ENCODE data around the gene PPP1R12C.

GRCh38 chr19:55097864-55098715 is 19.3 kb downstream of the PPP1R12C start:
- TF ChIP-seq ZFP30 (CRISPR knock-in tag; IDR thresholded peaks at IDR 0.05) (no peak), TCF4 (CRISPR knock-in tag; IDR thresholded peaks at IDR 0.05; ENCODE audit: borderline replicate concordance) (no peak), TSHZ2 (CRISPR knock-in tag; IDR thresholded peaks at IDR 0.05) (no peak), SNAI2 (CRISPR knock-in tag; IDR thresholded peaks at IDR 0.05) (no peak), ZNF70 (CRISPR knock-in tag; IDR thresholded peaks at IDR 0.05) (no peak), CREB5 (CRISPR knock-in tag; IDR thresholded peaks at IDR 0.05; ENCODE audit: low read depth) (no peak), ARNTL (CRISPR knock-in tag; IDR thresholded peaks at IDR 0.05; ENCODE audit: borderline replicate concordance, low read depth) (no peak), ISL1 (CRISPR knock-in tag; IDR thresholded peaks at IDR 0.05) (no peak), CSDC2 (CRISPR knock-in tag; IDR thresholded peaks at IDR 0.05) (no peak), RARB (CRISPR knock-in tag; IDR thresholded peaks at IDR 0.05) (no peak), ZC3H10 (CRISPR knock-in tag; IDR thresholded peaks at IDR 0.05) (no peak), ZFP3 (CRISPR knock-in tag; IDR thresholded peaks at IDR 0.05) (no peak), PATZ1 (CRISPR knock-in tag; IDR thresholded peaks at IDR 0.05; ENCODE audit: borderline replicate concordance) (no peak)
